CD4-positive, alpha-beta T cell treated with Interleukin-6 at 100 ng/mL for 8 hours (primary cell): Measurements from ENCODE around the gene RAB12.
A peak's percentile ranks its signal among the peaks of the same experiment; 100 is the strongest.
"Not testable (repeated sequence)": the region's sequence is repeated elsewhere in the genome, so short reads cannot be mapped to it uniquely, and the experiment has no call there.

ENCODE experiments used
- DNase-seq: peaks from one replicate; pipeline ENCODE4 v3.0.0-alpha.2; 2020; ENCODE audit warnings: mixed read lengths, low spot score

Gene RAB12

GRCh38 chr18:8608795-8609658, at the start of gene RAB12:
TSS of gene RAB12 (plus strand) at chr18:8609437. CDS start at chr18:8609440, 3 bp downstream.
- peak; percentile 85 for DNase-seq

GRCh38 chr18:8559612-8560186, 49.5 kb upstream of the RAB12 start:
- DNase-seq, result no peak

GRCh38 chr18:8561123-8561910, 47.9 kb upstream of the RAB12 start:
- no peak for DNase-seq

- no peak for DNase-seq
These were observed 47.2 kb upstream of the RAB12 start for GRCh38 chr18:8562070-8562469.

- no peak for DNase-seq
These were observed 46.3 kb upstream of the RAB12 start for GRCh38 chr18:8562919-8563318.

- no peak for DNase-seq
These were observed 37.8 kb upstream of the RAB12 start for GRCh38 chr18:8571399-8571798.

GRCh38 chr18:8573766-8574165, 35.5 kb upstream of the RAB12 start:
- not testable (repeated sequence) for DNase-seq

- no peak for DNase-seq
These were observed 24.4 kb upstream of the RAB12 start for GRCh38 chr18:8584798-8585197.

GRCh38 chr18:8586941-8587340, 22.3 kb upstream of the RAB12 start:
- no peak for DNase-seq

- no peak for DNase-seq
These were observed 13.8 kb upstream of the RAB12 start for GRCh38 chr18:8595445-8595844.

GRCh38 chr18:8601277-8602032, 7.8 kb upstream of the RAB12 start:
- no peak for DNase-seq

GRCh38 chr18:8602040-8602439, 7.2 kb upstream of the RAB12 start:
- no peak for DNase-seq

GRCh38 chr18:8602557-8602956, 6.7 kb upstream of the RAB12 start:
- no peak for DNase-seq

- DNase-seq, result no peak
These were observed 5.3 kb upstream of the RAB12 start for GRCh38 chr18:8603663-8604520.

GRCh38 chr18:8605974-8606373, 3.3 kb upstream of the RAB12 start:
- no peak for DNase-seq

- no peak for DNase-seq
These were observed 1.2 kb upstream of the RAB12 start for GRCh38 chr18:8607776-8608742.

GRCh38 chr18:8609659-8610458, 622 bp downstream of the RAB12 start:
- no peak for DNase-seq

GRCh38 chr18:8610459-8610851, 1.2 kb downstream of the RAB12 start:
- no peak for DNase-seq
